HG02798 (cell line): ENCODE measurements around the gene SERPINA3.
"Not testable (repeated sequence)": the region's sequence is repeated elsewhere in the genome, so short reads cannot be mapped to it uniquely, and the experiment has no call there.

Source experiments
- ATAC-seq: cut with Tn5 transposase; IDR thresholded peaks from one replicate; pipeline ENCODE4 v1.9.1; 2021; ENCODE audit warnings: mild to moderate bottlenecking; ENCODE audit not compliant: unreplicated experiment, poor library complexity

The SERPINA3 gene

GRCh38 chr14:94612174-94612573, at the start of gene SERPINA3:
TSS of gene SERPINA3 (plus strand) at chr14:94612391. CDS start at chr14:94614442, 2,051 bp downstream.
- ATAC-seq: no peak

DNA sequence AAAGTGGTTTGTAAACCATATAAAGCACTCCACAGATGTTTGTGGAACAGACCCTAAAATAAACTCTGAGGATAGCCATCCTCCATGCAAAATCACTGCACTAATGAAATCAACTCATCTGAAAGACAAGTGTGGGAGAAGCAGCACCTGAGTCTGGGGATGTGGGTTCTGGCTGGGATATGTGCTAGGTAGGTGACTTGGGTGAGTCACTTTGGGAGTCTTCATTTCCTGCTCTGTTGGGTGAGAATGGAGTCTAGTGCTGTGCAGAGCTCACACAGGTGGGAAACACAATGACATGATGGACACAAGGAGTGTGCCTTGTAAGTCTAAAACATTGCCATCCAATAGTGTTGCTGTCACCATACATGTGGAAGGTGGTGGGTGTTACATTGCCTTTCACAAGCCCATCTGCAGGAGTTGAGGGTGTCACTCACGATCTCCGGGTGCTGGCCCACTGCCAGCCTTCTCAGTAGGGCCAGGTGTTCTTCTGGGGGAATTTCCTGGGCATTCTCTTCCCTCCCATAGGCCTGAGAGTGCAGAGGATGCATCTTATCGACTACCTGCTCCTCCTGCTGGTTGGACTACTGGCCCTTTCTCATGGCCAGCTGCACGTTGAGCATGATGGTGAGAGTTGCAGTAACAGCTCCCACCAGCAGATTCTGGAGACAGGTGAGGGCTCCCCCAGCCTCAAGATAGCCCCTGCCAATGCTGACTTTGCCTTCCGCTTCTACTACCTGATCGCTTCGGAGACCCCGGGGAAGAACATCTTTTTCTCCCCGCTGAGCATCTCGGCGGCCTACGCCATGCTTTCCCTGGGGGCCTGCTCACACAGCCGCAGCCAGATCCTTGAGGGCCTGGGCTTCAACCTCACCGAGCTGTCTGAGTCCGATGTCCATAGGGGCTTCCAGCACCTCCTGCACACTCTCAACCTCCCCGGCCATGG, 49.0 kb upstream of the SERPINA3 start:
- ATAC-seq: no peak

GRCh38 chr14:94564381-94564780, 47.8 kb upstream of the SERPINA3 start:
- ATAC-seq: no peak

GRCh38 chr14:94568186-94568585, 44.0 kb upstream of the SERPINA3 start:
- no peak for ATAC-seq

GRCh38 chr14:94569381-94570001, 42.7 kb upstream of the SERPINA3 start:
- no peak for ATAC-seq

DNA sequence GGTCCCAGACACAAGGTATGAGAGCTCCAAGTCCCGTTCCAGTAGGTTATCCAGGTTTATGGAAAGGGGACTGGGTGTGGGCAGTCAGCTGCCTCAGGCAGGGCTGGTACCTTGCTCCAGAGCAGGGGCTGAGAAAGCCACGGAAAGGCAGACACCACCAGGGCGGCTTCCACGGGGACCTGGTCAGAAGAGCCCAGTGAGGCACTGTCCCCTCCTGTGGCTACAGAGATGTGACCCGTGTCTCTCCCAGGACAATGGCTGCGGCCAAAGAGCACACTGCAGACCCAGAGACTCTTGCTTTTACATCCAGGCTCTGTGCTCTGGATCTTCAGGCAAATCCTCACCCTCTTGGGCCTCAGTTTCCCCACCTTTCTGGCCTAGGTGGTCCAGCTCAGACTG, 42.2 kb upstream of the SERPINA3 start:
- no peak for ATAC-seq

DNA sequence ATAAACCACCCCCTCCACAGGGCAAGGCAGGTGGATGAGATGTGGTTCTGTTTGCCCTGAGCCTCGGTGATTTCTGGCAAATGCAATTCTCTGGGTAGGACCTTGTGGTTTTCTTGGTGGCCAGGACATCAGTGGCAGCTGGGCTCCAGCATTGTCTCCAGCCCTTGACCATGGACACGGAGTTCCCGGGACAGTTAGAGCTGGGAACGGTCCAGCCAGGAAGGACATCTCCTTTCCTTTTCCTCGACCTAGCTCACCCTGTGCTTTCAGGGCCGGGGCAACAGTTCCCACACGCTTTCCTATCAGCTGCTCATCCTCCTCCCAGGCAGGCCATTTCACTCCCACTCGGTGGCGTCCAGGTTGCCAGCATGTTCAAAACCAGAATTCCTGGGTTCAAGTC, 41.8 kb upstream of the SERPINA3 start:
- no peak for ATAC-seq

GRCh38 chr14:94571395-94571794, 40.8 kb upstream of the SERPINA3 start:
- no peak for ATAC-seq

- no peak for ATAC-seq
Observed at GRCh38 chr14:94571950-94572349, 40.2 kb upstream of the SERPINA3 start.

GRCh38 chr14:94572637-94573303, 39.4 kb upstream of the SERPINA3 start:
- ATAC-seq: no peak

DNA sequence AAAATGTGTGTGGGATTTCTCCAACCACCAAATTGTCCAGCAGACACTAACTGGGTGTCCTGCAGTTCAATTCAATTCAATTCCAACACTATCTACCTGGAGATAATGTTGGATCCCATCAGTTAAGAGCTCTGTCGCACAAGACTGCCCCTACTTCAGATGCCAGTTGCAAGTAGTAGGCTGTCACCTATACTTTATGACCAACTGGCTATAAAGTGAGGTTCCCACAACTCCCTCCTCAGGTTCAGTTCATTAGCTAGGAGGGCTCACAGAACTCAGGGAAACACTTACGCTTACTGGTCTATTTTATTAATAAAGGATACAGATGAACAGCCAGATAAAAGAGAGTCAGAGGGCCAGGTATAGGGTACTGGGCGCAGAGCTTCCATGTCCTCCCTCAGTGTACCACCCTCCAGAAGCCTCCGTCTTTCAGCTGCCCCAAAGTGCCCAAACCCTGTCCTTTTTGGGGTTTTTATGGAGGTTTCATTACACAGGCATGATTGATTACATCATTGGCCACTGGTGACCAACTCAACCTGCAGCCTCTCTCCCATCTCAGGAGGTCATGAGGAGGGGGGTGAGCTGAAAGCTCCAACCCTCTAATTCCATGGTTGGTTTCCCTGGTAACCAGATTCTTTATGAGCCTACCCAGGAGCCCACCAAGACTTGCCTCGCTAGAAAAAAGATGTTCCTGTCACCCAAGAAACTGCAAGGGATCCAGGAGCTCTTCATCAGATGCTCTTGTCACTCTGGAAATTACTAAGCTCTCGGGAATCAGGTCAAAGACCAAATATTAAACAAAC, 38.5 kb upstream of the SERPINA3 start:
- no peak for ATAC-seq

DNA sequence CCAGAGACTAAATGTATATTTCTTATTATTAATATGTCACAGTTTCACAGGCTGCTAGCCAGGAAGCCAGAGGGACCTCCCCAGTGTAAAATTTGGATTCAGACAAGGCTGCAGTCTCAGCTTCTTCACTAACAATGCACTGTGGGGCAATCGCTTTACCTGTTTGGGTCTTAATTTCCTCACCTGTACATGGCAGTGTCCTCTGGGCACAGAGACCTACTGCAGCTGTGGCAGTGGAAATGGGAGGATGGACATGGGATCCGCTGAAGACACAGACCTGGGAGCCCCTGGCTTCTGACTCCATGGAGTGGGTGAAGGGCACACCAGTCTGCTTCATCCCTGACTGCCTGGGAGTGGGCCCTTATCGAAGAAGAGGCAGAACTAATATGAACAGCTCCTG, 37.9 kb upstream of the SERPINA3 start:
- ATAC-seq: no peak

DNA sequence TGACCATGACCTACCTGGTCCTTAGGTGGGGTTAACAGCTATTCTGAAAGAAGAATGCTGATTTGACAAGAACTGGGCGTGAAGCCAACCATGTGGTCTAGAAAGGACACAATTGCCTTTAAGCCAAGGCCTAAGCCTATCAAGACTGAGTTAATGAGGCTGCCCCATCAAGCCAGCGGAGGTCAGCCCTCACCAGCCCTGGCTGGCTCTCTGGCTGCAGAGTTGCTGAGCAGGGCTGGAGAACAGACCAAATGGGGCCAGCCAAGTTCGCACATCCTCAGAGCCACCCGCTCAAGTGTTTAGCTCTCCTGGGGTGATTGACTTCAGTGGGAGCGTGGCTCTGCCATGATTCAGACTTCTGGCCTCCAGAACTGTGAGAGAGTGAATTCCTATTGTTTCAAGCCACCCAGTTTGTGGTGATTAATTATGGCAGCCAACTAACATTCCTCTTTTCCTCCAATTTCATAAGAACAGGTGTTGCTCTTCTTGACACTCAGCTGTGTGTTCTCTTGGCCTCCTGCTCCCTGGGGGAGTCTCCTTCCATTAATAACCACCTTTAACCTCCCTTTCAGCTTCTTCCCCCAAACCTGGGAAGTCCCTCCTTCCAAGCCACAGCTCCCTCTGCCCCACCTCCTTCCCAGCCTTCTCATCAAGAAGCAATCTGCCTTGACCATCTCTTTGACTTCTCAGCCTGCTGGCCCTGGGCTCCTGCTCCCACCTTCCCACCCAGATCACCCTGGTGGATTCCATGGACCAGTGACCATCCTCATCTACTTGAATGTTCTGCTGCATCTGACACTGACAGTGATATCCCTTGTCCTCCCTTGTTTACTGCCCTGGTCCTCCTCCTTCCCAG, 36.2 kb upstream of the SERPINA3 start:
- ATAC-seq: no peak

GRCh38 chr14:94577472-94577871, 34.7 kb upstream of the SERPINA3 start:
- ATAC-seq: not testable (repeated sequence)

DNA sequence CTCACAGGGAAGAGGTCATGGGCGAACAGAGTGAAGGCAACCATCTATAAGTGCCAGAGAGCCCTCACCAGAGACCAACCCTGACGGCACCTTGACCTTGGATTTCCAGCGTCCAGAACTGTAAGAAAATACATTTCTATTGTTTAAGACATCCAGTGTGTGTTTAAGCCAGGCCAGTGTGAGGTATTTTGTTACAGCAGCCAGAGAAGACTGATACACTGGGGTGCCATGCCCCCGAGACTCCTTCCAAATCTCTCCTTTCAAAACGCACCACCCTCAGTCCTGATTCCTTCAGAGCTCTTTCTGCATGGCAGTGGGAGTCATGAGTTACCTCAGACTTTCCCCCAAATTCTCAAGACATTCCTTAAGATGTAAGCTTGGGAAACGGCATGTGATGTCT, 33.5 kb upstream of the SERPINA3 start:
- no peak for ATAC-seq

- ATAC-seq: no peak
Observed at GRCh38 chr14:94581127-94581999, 30.8 kb upstream of the SERPINA3 start, which contains the start of gene SERPINA5. TSS of gene SERPINA5 (plus strand) at chr14:94581426. CDS start at chr14:94587363, 5,937 bp downstream.

- ATAC-seq: no peak
Observed at GRCh38 chr14:94582199-94582750, 29.9 kb upstream of the SERPINA3 start.

- no peak for ATAC-seq
Observed at GRCh38 chr14:94582851-94583250, 29.3 kb upstream of the SERPINA3 start.
